H1 (cell line): ENCODE results near the gene PRPF18. TPM values are rescaled to one million over a fixed set of nuclear protein-coding genes. Genes with fewer than 3 reads are reported as not detected.

Source experiments
- CTCF ChIA-PET: fragments of 300-600 bp; sonication (Branson Sonifier 250); formaldehyde crosslinking; loops from one replicate; lab custom pipeline; 2021; ENCODE audit not compliant: partially characterized antibody; lab: Charles Lee
- POLR2A ChIA-PET: fragments of 300-600 bp; sonication (Branson Sonifier 250); formaldehyde crosslinking; loops from one replicate; lab custom pipeline; 2021; ENCODE audit warnings: inconsistent platforms; ENCODE audit not compliant: partially characterized antibody; lab: Charles Lee
- DNase-seq, 2 experiments: peaks; one replicate each; pipeline versions ENCODE4 v3.0.0 to v3.0.0-alpha.2; 2010 to 2022; ENCODE audit warnings: low spot score in 2 of 2, low read depth in 1 of 2, mixed read lengths in 1 of 2
- FAIRE-seq: peaks from 2 replicates; lab custom pipeline; 2011; peaks lifted over from hg19 to GRCh38; lab: Jason Lieb, UNC
- H2AFZ ChIP-seq: 2 replicates; pipeline ENCODE4 v1.8.1; 2012; ENCODE audit warnings: low read length, inconsistent platforms
- H2AK5ac ChIP-seq: 2 replicates; pipeline ENCODE4 v1.6.1; 2013; ENCODE audit warnings: low read depth, low read length
- H2BK120ac ChIP-seq: replicated peaks from 2 replicates; pipeline ENCODE3; 2013; ENCODE audit warnings: low read depth, low read length, inconsistent platforms
- H2BK12ac ChIP-seq: 2 replicates; pipeline ENCODE4 v1.6.1; 2013; ENCODE audit warnings: low read depth, low read length
- H2BK15ac ChIP-seq: 2 replicates; pipeline ENCODE4 v1.6.1; 2013; ENCODE audit warnings: low read length
- H2BK20ac ChIP-seq: 2 replicates; pipeline ENCODE4 v1.6.1; 2013; ENCODE audit warnings: low read length
- H2BK5ac ChIP-seq: 2 replicates; pipeline ENCODE4 v1.6.1; 2013; ENCODE audit warnings: low read depth, low read length
- H3K14ac ChIP-seq: 2 replicates; pipeline ENCODE4 v1.6.1; 2013; ENCODE audit warnings: inconsistent platforms; ENCODE audit not compliant: insufficient read length
- H3K18ac ChIP-seq: 2 replicates; pipeline ENCODE4 v1.6.1; 2013; ENCODE audit warnings: low read length; ENCODE audit errors: extremely low read depth
- H3K23ac ChIP-seq: 2 replicates; pipeline ENCODE4 v1.6.1; 2013; ENCODE audit warnings: inconsistent platforms; ENCODE audit not compliant: insufficient read length
- H3K23me2 ChIP-seq: 2 replicates; pipeline ENCODE4 v1.6.1; 2013; ENCODE audit warnings: low read depth, low read length
- H3K27ac ChIP-seq: 2 replicates; pipeline ENCODE4 v1.6.1; 2011; ENCODE audit warnings: low read depth, low read length, inconsistent platforms
- H3K27me3 ChIP-seq, 4 experiments: replicated peaks in 1 of 4; 1 replicate in 1 of 4; 2 replicates in 3 of 4; pipeline versions ENCODE4 v1.6.1 to v1.8.1; 2011 to 2013; ENCODE audit warnings: low read length in 3 of 4, mild to moderate bottlenecking in 3 of 4, inconsistent platforms in 2 of 4, mixed read lengths in 2 of 4, moderate library complexity in 1 of 4; ENCODE audit not compliant: control insufficient read depth in 3 of 4, insufficient read depth in 3 of 4; ENCODE audit errors: extremely low read depth in 1 of 4
- H3K36me3 ChIP-seq, 4 experiments: 2 replicates each; pipeline versions ENCODE4 v1.6.1 to v1.8.1; 2011 to 2013; ENCODE audit warnings: mild to moderate bottlenecking in 4 of 4, low read length in 3 of 4, moderate library complexity in 2 of 4, control low read depth in 1 of 4, inconsistent platforms in 1 of 4; ENCODE audit not compliant: insufficient read depth in 4 of 4, control insufficient read depth in 2 of 4
- H3K4ac ChIP-seq: replicated peaks from 2 replicates; pipeline ENCODE3; 2013; ENCODE audit warnings: low read length, low read depth, mixed read lengths, inconsistent platforms; ENCODE audit not compliant: insufficient read length
- H3K4me1 ChIP-seq, 4 experiments: replicated peaks in 1 of 4; 1 replicate in 1 of 4; 2 replicates in 3 of 4; pipeline versions ENCODE4 v1.6.1 to v1.8.1; 2011 to 2013; ENCODE audit warnings: low read length in 3 of 4, inconsistent platforms in 2 of 4, mixed read lengths in 1 of 4; ENCODE audit not compliant: insufficient read depth in 4 of 4, control insufficient read depth in 3 of 4
- H3K4me2 ChIP-seq, 2 experiments: 2 replicates each; pipeline versions ENCODE4 v1.6.1 to v1.8.1; 2011 to 2013; ENCODE audit warnings: low read depth in 2 of 2, low read length in 2 of 2, control low read depth in 1 of 2, inconsistent platforms in 1 of 2, mild to moderate bottlenecking in 1 of 2; ENCODE audit not compliant: insufficient read depth in 1 of 2
- H3K4me3 ChIP-seq, 4 experiments: fragments of 200-600, 300-600 bp in 1 of 4; sonication (generic), shearing (Covaris generic), sonication (Bioruptor Twin) in 1 of 4; 2 replicates each; pipeline versions ENCODE4 v1.5.1 to v1.8.1; 2011 to 2016; ENCODE audit warnings: low read length in 4 of 4, low read depth in 3 of 4, control low read depth in 2 of 4, inconsistent platforms in 2 of 4, mild to moderate bottlenecking in 2 of 4, mixed read lengths in 1 of 4, moderate library complexity in 1 of 4; ENCODE audit not compliant: insufficient read depth in 2 of 4; ENCODE audit errors: extremely low read depth in 1 of 4
- H3K56ac ChIP-seq: replicated peaks from 2 replicates; pipeline ENCODE3; 2013; ENCODE audit warnings: low read depth, mild to moderate bottlenecking, mixed read lengths, low read length, inconsistent platforms; ENCODE audit not compliant: insufficient read length
- H3K79me1 ChIP-seq: 2 replicates; pipeline ENCODE4 v1.6.1; 2013; ENCODE audit warnings: low read depth, low read length, control low read depth
- H3K79me2 ChIP-seq, 2 experiments: 2 replicates each; pipeline versions ENCODE4 v1.6.1 to v1.8.1; 2012 to 2013; ENCODE audit warnings: low read length in 2 of 2, mild to moderate bottlenecking in 2 of 2, inconsistent platforms in 1 of 2; ENCODE audit not compliant: insufficient read depth in 2 of 2, control insufficient read depth in 1 of 2
- H3K9ac ChIP-seq, 4 experiments: replicated peaks in 1 of 4; 1 replicate in 1 of 4; 2 replicates in 3 of 4; pipeline versions ENCODE4 v1.6.1 to v1.8.1; 2011 to 2013; ENCODE audit warnings: low read depth in 3 of 4, low read length in 3 of 4, control low read depth in 2 of 4, mild to moderate bottlenecking in 2 of 4, moderate library complexity in 2 of 4, inconsistent platforms in 1 of 4; ENCODE audit errors: extremely low read depth in 1 of 4
- H3K9me3 ChIP-seq, 2 experiments: 2 replicates each; pipeline versions ENCODE4 v1.6.1 to v1.8.1; 2012 to 2013; ENCODE audit warnings: mild to moderate bottlenecking in 2 of 2, moderate library complexity in 2 of 2, control low read depth in 1 of 2, inconsistent platforms in 1 of 2, low read depth in 1 of 2, low read length in 1 of 2, mixed read lengths in 1 of 2; ENCODE audit not compliant: insufficient read depth in 2 of 2
- H4K20me1 ChIP-seq, 2 experiments: replicated peaks in 1 of 2; 2 replicates each; pipeline versions ENCODE3 to v1.8.1; 2011 to 2013; ENCODE audit warnings: inconsistent platforms in 2 of 2, low read length in 2 of 2, mild to moderate bottlenecking in 1 of 2; ENCODE audit not compliant: insufficient read depth in 2 of 2, control insufficient read depth in 1 of 2
- H4K5ac ChIP-seq: 2 replicates; pipeline ENCODE4 v1.6.1; 2013; ENCODE audit warnings: low read length, low read depth, mixed read lengths, inconsistent platforms; ENCODE audit not compliant: insufficient read length
- H4K8ac ChIP-seq: 2 replicates; pipeline ENCODE4 v1.8.0; 2013; ENCODE audit warnings: mild to moderate bottlenecking, moderate library complexity, low read length, inconsistent platforms; ENCODE audit not compliant: insufficient read depth; ENCODE audit errors: extremely low read depth
- H4K91ac ChIP-seq: replicated peaks from 2 replicates; pipeline ENCODE3; 2013; ENCODE audit warnings: low read length, mixed read lengths, inconsistent platforms; ENCODE audit not compliant: insufficient read length
- ASH2L ChIP-seq: fragments of 200-600, 300-600 bp; sonication (generic); IDR thresholded peaks from one replicate; pipeline ENCODE4 v1.7.1; 2017; ENCODE audit warnings: low read length
- CEBPB ChIP-seq: IDR thresholded peaks from 2 replicates; pipeline ENCODE4 v1.6.1; 2012; ENCODE audit warnings: low read depth, low read length
- EGR1 ChIP-seq: IDR thresholded peaks from 2 replicates; pipeline ENCODE4 v1.6.1; 2011; ENCODE audit warnings: low read depth, low read length, borderline replicate concordance
- EZH2 ChIP-seq: fragments of 200-600 bp; sonication (generic); IDR thresholded peaks from 2 replicates; pipeline ENCODE4 v1.7.1; 2012; ENCODE audit warnings: low read depth, mild to moderate bottlenecking, moderate library complexity, low read length, inconsistent platforms; ENCODE audit not compliant: severe bottlenecking
- JUN ChIP-seq: IDR thresholded peaks from 2 replicates; pipeline ENCODE4 v1.6.1; 2011; ENCODE audit warnings: low read depth, mild to moderate bottlenecking, improper control_type of control experiment, low read length
- KDM5A ChIP-seq: fragments of 200-600 bp; IDR thresholded peaks from 2 replicates; pipeline ENCODE4 v1.7.1; 2012; ENCODE audit warnings: mild to moderate bottlenecking, low read length, inconsistent platforms, mixed read lengths
- NANOG ChIP-seq: IDR thresholded peaks from 2 replicates; pipeline ENCODE4 v1.6.1; 2011; ENCODE audit warnings: low read length, low read depth, mild to moderate bottlenecking, inconsistent platforms; ENCODE audit not compliant: insufficient read depth, poor library complexity, severe bottlenecking
- RBBP5 ChIP-seq: IDR thresholded peaks from 2 replicates; pipeline ENCODE4 v1.7.1; 2012; ENCODE audit warnings: low read depth, mild to moderate bottlenecking, inconsistent platforms, low read length, moderate library complexity, borderline replicate concordance
- RNF2 ChIP-seq: fragments of 200-900, 300-1000 bp; sonication (generic); IDR thresholded peaks from 2 replicates; pipeline ENCODE4 v1.7.1; 2016; ENCODE audit warnings: borderline replicate concordance, low read depth, mild to moderate bottlenecking, antibody characterized with exemption, low read length; ENCODE audit not compliant: poor library complexity, severe bottlenecking; ENCODE audit errors: missing control alignments
- SIRT6 ChIP-seq: IDR thresholded peaks from one replicate; pipeline ENCODE4 v1.7.1; 2012; ENCODE audit warnings: low read length, inconsistent platforms
- SIX5 ChIP-seq: IDR thresholded peaks from 2 replicates; pipeline ENCODE4 v1.6.1; 2011; ENCODE audit warnings: mild to moderate bottlenecking, low read depth, low read length
- SP2 ChIP-seq: IDR thresholded peaks from 2 replicates; pipeline ENCODE4 v1.6.1; 2012; ENCODE audit warnings: mild to moderate bottlenecking, low read length, inconsistent platforms
- SUZ12 ChIP-seq: fragments of 200-600 bp; sonication (generic); IDR thresholded peaks from 2 replicates; pipeline ENCODE4 v1.6.1; 2012; ENCODE audit warnings: mild to moderate bottlenecking, inconsistent platforms, low read length, moderate library complexity, mixed read lengths
- TBP ChIP-seq: IDR thresholded peaks from 2 replicates; pipeline ENCODE4 v1.6.1; 2011; ENCODE audit warnings: low read depth, low read length, improper control_type of control experiment
- polyA plus RNA-seq, 7 experiments: library from polyadenylated mRNA; depleted of rRNA in 3 of 7; stranded (reverse) in 5 of 7; unstranded in 2 of 7; fragments of >200 nt in 5 of 7; fragments of 200-250 nt in 2 of 7; gene quantifications; 1 replicate in 5 of 7; 2 replicates in 1 of 7; 4 replicates in 1 of 7; pipeline versions ENCODE4 v1.2.1 to v1.2.3, GENCODE V29; 2011 to 2013; ENCODE audit warnings: missing spikeins in 2 of 7, mixed read lengths in 2 of 7
- total RNA-seq: library from RNA; stranded (reverse); fragmentation: NEBNext Ultra II Directional; extraction: Animal tissue kit (Norgen Biotek cat#: 25700); gene quantifications from 2 replicates; pipeline ENCODE4 v1.2.1, GENCODE V29; 2021

The PRPF18 gene
- total and polyA plus RNA-seq, 2 of the 8 experiments (the other 6 are each of a cell fraction or from before 2014, with no cell fraction given) = 3.8 to 12.6 TPM

GRCh38 chr10:13630231-13630630 lies 43.5 kb downstream of the PRPF18 start:
- DNase-seq = no peak
- no peak overlapping the region for H3K56ac ChIP-seq
- no peak overlapping the region for H3K18ac ChIP-seq
- no peak overlapping the region for H2BK15ac ChIP-seq
- no peak overlapping the region for H2AFZ ChIP-seq
- H2AK5ac ChIP-seq = no peak overlapping the region
- ChIA-PET CTCF (no interaction called here), POLR2A (interaction anchor here (0.6 kb wide), 1 partner anchor 343 kb away, joined by 3 read pairs; no protein-coding TSS in a partner anchor)
- H4K8ac ChIP-seq = no peak overlapping the region
- H3K4ac ChIP-seq = no peak overlapping the region
- peaks cover 0 to 9% (median 4%) of the 10 kb centered on the region in 4 experiments; a peak in 4 of 7 replicates for H3K4me1 ChIP-seq
- no peaks in the 10 kb centered on the region for H3K36me3 ChIP-seq
- H3K9ac ChIP-seq = no peak overlapping the region
- H3K14ac ChIP-seq = no peak overlapping the region
- H3K23ac ChIP-seq = no peak overlapping the region
- no peak overlapping the region for H4K5ac ChIP-seq
- H2BK12ac ChIP-seq = no peak overlapping the region
- H3K4me3 ChIP-seq = no peak overlapping the region
- H3K27me3 ChIP-seq = no peaks in the 10 kb centered on the region
- H3K79me2 ChIP-seq = no peaks in the 10 kb centered on the region
- H3K9me3 ChIP-seq = no peaks in the 10 kb centered on the region
- no peak overlapping the region for H2BK5ac ChIP-seq
- H4K91ac ChIP-seq = no peak overlapping the region
- H2BK20ac ChIP-seq = no peak overlapping the region
- FAIRE-seq = no peak
- H3K23me2 ChIP-seq = no peaks in the 10 kb centered on the region
- H3K27ac ChIP-seq = no peak overlapping the region
- no peak overlapping the region for H3K4me2 ChIP-seq
- H2BK120ac ChIP-seq = no peak overlapping the region
- H3K79me1 ChIP-seq = no peaks in the 10 kb centered on the region; the same call in 1 of the 2 replicates
- no peaks in the 10 kb centered on the region for H4K20me1 ChIP-seq
- TF ChIP-seq ASH2L (no peak), KDM5A (no peak), SUZ12 (no peak), NANOG (no peak), SIX5 (no peak), SP2 (no peak), EZH2 (no peak), RBBP5 (no peak), EGR1 (no peak), TBP (no peak), SIRT6 (no peak), CEBPB (no peak), RNF2 (no peak), JUN (no peak)
